Epidermal melanocyte (primary cell): ENCODE data around the gene NPAS3.

Source experiments
- DNase-seq: peaks from one replicate; pipeline ENCODE4 v3.0.0; 2011; ENCODE audit warnings: low spot score; ENCODE audit not compliant: insufficient read length

The NPAS3 gene

GRCh38 chr14:33467971-33468370 is 529.3 kb downstream of the NPAS3 start:
- DNase-seq = no peak

GRCh38 chr14:33469898-33470297 is 531.2 kb downstream of the NPAS3 start:
- no peak for DNase-seq

GRCh38 chr14:33471776-33472175 is 533.1 kb downstream of the NPAS3 start:
- no peak for DNase-seq

GRCh38 chr14:33475623-33476022 is 536.9 kb downstream of the NPAS3 start:
- no peak for DNase-seq

- no peak for DNase-seq
Observed at GRCh38 chr14:33477797-33478196, 539.1 kb downstream of the NPAS3 start.

- DNase-seq = no peak
Observed at GRCh38 chr14:33480071-33480886, 541.6 kb downstream of the NPAS3 start.

- DNase-seq = no peak
Observed at GRCh38 chr14:33480887-33481184, 542.2 kb downstream of the NPAS3 start.

- no peak for DNase-seq
Observed at GRCh38 chr14:33483110-33483509, 544.4 kb downstream of the NPAS3 start.

- DNase-seq = no peak
Observed at GRCh38 chr14:33483541-33483940, 544.9 kb downstream of the NPAS3 start.

- DNase-seq = no peak
Observed at GRCh38 chr14:33484264-33484663, 545.6 kb downstream of the NPAS3 start.

GRCh38 chr14:33486332-33486890 is 547.7 kb downstream of the NPAS3 start:
- DNase-seq = no peak

GRCh38 chr14:33488582-33488981 is 549.9 kb downstream of the NPAS3 start:
- no peak for DNase-seq

GRCh38 chr14:33490555-33490954 is 551.9 kb downstream of the NPAS3 start:
- no peak for DNase-seq

GRCh38 chr14:33491112-33491511 is 552.4 kb downstream of the NPAS3 start:
- DNase-seq = no peak

- DNase-seq = no peak
Observed at GRCh38 chr14:33492491-33492890, 553.8 kb downstream of the NPAS3 start.

GRCh38 chr14:33493266-33493665 is 554.6 kb downstream of the NPAS3 start:
- no peak for DNase-seq

GRCh38 chr14:33493990-33494389 is 555.3 kb downstream of the NPAS3 start:
- DNase-seq = no peak

GRCh38 chr14:33499687-33500086 is 561.0 kb downstream of the NPAS3 start:
- DNase-seq = no peak

- no peak for DNase-seq
Observed at GRCh38 chr14:33504246-33505099, 565.8 kb downstream of the NPAS3 start.

- DNase-seq = no peak
Observed at GRCh38 chr14:33505266-33505962, 566.7 kb downstream of the NPAS3 start.

- DNase-seq = no peak
Observed at GRCh38 chr14:33505963-33506329, 567.3 kb downstream of the NPAS3 start.
